GM18505 (cell line): ENCODE data around the gene CENPB.
A peak's percentile ranks its signal among the peaks of the same experiment; 100 is the strongest.

Source experiments
- ATAC-seq: cut with Tn5 transposase; IDR thresholded peaks from one replicate; pipeline ENCODE4 v1.9.1; 2021; ENCODE audit not compliant: unreplicated experiment
- POLR2A ChIP-seq: IDR thresholded peaks from 4 replicates; pipeline ENCODE4 v1.6.1; 2011; ENCODE audit warnings: borderline replicate concordance; ENCODE audit not compliant: insufficient read depth, insufficient read length; ENCODE audit errors: extremely low read depth

Gene CENPB

DNA sequence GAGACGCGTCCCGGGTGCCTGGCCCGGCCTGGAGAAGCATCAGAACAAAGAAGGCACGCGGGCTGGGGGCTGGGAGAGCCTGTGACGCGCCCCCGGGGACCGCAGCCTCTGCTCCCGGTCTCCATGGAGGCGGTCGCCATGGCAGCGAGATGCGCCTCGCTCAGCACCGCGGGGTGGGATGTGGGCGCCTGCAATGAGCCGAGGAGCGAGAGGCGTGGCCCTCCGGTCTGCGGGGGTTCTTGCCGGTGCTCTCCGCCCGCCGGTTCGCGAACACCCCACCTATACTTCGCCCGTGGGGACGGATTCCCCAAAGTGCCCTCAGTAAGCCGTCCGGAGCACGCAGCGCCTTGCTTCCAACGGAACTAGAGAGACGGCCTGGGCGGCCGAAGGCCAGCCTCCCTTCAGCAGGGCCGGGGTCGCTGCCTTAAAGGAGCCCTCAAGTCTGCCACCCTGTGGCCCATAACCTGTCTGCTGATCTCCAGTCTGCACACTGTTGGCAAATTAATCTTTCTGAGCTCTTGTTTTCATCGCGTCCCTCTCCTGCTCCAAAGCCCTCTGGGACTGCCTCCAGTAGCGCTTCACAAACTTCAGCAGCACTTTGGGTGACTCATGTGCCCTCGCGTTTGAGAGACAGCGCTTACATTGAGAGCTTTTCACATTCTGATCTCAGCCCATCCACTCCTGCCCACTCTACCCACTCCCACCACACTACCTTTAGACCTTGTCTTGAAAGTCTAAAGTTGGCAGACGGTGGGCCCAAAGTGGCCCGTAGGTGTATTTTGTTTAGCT, 18.0 kb downstream of the CENPB start:
- ATAC-seq = peak; percentile 37

DNA sequence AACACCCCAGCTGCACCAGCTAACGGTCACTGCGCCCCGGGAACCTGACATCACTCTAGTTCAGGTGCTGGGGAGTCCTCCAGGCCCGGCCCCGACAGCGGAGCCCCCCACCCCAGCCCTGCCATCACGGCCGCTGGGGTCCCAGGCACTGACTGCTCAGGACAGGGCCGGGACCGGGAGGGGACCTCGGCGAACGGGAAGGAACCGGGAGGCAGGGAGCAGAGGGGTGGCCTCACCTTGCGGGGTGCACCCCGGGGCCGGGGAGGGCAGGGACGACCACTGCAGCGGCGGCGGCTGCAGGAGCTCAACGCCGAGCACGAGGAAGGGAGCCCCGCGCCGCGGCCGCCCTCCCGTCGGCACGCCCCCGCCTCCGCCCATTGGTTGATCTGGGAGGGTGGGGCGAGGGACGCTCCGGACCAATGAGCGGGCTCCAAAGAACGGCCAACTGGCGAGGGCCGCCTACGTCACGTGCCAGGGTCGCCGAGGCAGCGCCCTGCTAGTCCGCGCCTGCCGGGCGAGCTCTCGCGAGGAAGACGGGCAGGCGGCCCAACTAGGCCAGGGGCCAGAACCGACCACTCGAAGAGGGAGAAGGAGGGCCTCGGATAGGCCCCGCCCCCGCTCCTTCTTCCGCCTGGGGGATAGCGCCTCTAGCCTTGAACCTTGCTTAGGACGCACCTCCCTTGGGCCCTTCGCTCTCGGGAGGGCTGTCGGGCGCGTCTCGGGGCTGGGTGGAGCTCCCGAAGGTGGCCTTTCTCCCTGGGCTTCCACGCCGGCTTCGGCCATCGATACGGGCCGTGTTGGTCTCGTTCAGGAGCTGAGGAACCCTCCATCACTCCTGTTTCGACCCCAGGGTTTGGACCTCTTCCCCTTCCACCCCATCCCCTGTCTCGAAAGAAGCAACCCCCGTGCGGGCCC, 18.9 kb downstream of the CENPB start, which contains the start of gene ADISSP:
Gene ADISSP, minus strand, starts transcription at position 327 of the 915 bp plus-strand sequence. CDS start 7,653 bp downstream, outside the sequence.
- TF ChIP-seq POLR2A = peak; percentile 78
- peak; percentile 92 for ATAC-seq

More for the DNA sequence above, 18.0 kb downstream of the CENPB start:
- TF ChIP-seq POLR2A = no peak

DNA sequence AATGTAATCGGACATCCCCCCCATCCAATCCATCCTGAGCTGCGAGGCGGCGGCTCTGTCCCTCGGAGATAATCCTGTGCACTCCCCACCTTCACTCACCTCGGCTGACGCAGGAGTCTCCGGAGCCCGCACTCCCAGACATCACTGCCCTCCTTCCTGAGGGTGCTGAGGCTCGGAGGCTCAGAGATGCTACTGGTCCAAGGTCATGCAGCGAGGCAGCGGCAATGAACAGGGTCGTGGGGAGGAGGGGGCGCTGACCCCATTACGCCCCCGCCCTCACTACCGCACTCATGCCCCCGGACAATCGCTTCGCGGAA, 19.5 kb downstream of the CENPB start:
- no peak for ATAC-seq
- TF ChIP-seq POLR2A = no peak

DNA sequence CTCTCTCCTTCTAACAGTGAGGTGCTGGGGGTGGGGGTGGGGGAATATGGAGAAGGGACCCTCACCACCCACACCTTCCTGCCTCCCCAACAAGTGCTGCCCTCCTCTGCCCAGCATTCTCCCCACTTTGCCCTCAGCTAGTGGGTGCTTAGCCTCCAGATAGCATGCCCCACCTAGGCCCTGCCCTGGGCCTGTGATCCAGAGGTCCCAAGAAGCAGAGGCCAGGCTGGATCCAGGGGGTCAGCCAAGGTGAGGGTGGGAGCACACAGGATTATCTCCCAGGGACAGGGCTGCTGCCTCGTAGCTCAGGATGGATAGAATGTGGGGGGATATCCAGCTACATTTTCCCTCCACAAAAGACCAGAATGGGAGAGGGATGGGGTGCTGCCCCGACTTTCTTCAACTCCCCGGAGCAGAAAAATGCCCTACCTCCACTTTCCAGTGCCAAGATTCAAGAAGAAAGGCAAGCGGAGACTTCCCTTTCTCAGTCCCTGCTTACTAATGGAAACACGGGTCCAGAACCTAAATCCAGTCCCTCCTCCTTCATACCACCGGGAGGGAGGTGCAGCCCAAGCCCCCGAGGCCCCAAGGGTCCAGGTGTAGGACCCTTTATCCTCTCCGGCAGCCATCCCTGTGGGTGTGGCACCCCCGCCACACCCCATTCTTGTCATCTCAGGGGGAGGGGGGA, 20.0 kb downstream of the CENPB start:
- no peak for TF ChIP-seq POLR2A
- ATAC-seq = no peak

DNA sequence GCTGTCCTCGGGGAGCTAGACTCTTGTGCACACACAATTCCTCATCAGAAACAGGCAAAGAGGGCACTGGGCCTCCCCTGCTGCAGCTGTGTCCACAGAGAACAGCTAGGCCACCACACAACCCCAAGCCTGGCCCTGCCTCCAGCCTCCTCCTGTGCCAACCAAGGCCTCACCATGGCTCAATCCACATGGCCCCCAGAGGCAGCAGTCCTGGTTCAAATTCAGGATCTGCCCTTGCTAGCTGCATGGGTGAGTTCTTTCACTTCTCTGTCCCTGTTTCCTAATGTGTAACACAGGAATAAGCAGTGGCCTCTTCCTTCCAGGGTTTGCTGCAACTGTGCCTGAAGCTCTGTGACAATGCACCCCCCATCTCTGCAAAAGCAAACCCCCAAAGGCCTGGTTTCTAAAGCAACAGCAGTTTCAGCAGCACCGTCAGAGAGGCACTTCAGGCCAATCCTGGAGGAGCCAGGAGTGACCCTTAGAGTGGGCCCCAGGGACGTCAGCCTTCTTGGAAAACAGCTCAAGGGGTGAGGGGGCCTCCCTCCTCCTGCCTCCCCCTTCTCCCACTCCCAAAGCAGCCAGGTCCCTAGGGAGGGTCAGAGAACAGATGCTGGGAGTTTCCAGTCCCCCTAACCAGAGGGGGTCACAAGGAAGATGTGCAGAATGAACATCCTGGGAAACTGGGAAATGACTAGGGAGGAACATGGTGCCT, 21.2 kb downstream of the CENPB start:
- no peak for ATAC-seq
- TF ChIP-seq POLR2A = no peak

DNA sequence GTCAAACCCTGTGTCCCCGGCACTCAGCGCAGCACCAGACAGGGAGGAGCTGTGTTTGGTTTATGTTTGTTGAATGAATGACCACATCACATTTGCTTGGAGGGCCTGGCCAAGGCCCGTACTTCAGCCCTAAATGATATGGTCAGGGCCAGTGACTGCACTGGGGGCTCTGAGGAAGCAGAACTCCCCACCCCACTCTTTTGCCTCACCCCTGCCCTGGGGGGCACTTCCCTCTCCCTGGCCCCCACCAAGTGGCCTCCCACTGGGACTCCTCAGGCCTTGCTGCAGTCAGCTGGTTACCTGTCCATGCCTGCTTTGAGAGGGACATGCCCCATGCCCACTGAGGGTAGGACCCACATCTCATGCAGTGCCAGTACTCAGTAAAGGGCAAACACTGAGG, 21.9 kb downstream of the CENPB start:
- no peak for ATAC-seq

DNA sequence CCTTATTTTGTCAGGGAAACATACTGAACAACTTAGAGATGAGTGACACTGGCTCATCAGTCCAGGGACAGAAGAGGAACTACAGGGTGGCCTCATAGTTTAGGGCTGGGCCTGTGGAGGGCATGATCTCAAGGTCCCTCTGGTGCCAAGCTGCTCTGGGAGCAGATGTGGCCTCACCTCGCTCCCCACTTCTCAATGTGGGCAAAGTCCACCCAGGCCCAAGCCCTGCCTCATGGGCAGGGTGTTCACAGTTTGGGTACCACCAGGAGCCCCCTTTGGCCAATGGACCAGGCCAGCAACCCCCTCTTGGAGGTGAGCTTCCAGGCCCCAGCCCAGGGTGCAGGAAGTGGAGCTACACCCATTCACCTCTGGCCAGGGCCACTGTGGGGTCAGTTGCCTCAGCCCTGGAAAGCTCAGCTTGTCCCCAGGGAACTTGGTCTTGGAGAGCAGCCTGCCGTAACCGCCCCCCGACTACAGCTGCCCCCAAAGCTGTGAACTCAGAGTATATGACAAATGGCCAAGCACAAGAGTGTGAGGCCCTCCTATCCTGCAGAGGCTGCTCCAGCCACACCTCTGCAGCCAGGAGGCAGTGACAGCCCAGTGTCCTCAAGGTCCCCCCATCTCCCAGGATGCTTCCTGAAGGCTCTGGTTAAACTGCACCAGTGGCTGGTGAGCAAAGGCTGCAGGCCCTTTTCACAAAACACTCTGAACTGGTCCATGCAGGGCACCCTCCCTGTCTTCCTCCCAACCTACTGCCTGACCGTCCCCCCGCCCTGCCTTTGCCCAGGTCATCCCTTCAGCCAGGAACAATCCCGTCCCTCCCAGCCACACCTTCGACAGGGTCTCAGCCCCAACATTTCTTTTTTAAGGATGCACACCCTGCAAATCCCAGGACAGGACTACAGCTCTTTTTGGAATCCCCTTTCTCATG, 22.6 kb downstream of the CENPB start:
- no peak for ATAC-seq
- TF ChIP-seq POLR2A = no peak

More for the DNA sequence above, 21.9 kb downstream of the CENPB start:
- no peak for TF ChIP-seq POLR2A

DNA sequence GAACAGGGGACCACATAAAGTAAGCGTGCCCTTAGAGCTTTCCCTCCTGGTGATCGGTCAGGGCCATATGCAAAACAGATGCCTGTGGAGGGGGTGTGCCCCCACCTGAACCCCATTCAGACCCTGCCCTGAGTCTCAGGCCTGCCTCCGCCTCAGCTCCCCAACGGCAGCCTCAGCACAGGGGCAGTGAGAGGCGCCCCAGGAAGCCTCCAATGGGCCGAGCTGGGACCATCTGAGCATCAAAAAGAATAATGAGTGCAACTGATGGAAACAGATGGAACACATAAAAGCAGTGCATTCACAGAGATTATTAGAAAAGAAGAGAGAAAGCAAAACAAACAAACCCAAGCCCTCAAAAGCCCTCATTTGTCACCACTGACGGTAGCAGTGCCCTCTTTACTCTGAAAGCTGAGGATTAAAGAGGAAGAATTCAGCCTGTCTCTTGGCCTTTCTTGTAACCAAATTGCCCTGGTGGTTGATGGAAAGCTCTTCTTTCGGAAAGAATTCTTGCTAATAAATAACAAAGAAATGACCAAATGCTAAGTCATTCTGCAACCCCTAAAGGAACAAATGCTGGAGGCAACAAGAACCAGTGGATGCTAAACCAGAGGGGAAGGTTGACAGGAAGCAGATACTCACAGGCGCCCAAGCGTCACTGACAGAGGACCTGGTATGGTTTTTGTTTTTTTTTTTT, 25.7 kb downstream of the CENPB start:
- no peak for TF ChIP-seq POLR2A
- no peak for ATAC-seq

DNA sequence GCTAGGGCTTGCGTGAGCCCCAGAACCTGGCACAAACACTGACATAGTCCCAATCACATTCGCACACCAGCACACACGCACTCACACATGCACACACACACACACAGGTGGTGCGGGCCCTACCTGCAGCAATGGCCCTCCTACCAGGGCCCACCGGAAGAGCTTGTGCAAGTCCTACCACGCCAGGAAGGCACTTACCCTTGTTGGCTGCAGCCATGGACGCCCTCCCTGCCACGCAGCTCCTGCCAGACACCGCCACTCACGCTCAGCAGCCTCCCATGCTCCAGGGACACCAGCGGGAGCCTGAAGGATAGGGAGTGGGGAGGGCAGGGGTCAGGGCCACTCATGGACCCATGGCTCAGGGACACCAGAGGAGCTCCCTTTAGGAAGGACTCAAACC, 26.7 kb downstream of the CENPB start:
- no peak for ATAC-seq
- TF ChIP-seq POLR2A = no peak

DNA sequence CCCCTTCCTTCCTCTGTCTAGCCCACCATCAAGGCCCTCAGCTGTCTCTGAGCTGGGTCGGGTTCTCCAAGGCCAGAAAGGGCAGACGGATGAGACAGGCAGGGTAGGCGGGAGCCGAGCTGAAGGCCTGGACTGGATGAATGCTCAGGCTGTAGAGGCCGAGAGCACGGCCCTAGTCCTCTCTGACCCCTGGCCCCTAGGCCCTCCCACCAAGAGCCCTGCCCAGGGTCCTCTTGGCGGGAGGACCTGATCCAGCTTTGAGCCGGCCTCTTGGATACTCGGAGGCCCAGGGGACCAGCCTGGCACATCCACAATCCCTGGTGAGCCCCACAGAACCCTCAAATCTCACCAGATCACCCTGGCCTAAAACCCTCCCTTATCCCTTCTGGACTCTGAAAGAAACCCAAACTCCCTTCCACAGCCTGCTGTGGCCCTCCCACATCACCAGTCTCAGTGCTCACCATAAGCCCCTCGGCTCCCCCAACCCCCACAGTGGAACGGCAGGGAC, 27.2 kb downstream of the CENPB start:
- ATAC-seq = no peak
- no peak for TF ChIP-seq POLR2A

DNA sequence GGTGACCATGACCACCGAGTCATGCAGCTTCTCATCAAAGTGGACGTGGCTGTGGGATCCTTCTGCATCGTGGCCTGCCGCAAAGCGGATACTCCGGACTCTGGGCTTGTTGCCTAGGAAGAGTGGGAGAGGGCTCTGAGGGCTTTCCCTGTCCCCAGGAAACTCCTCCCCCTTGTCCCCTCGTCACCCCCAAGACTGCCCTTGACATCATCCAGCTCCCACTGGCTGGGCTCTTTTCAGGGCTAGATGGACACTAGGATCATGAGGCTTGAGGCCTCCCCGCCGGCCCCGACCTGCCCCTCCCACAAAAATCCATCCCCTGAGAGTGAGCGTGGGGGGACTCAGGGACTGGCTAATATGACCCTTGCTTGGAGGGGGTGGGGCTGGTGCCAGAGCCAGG, 28.0 kb downstream of the CENPB start:
- no peak for TF ChIP-seq POLR2A
- no peak for ATAC-seq

DNA sequence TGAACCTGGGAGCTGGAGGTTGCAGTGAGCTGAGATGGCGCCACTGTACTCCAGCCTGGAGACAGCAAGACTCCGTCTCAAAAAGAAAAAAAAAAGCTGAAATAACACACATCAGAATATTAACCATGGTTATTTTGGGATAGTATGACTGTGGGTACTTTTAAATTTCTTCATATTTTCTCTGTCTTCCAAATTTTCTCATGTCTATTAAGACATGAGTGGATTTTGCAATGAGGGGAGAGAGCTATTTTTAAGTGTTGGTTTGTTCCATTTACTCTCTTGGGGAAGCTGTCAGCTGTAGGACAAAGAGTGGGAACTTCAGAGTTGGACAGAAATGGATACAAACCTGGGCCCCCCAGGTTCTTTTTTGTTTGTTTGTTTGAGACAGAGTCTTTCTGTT, 29.3 kb downstream of the CENPB start:
- no peak for TF ChIP-seq POLR2A
- ATAC-seq = no peak
